ENCODE measurements around the gene LARGE1. TPM values are rescaled to one million over a fixed set of nuclear protein-coding genes. Genes with fewer than 3 reads are reported as not detected.

LARGE1 gene
- total and polyA plus RNA-seq, 2 of the 13 experiments (the other 11 are each of a cell fraction or from before 2014, with no cell fraction given), result 8.4 to 11.0 TPM

DNA sequence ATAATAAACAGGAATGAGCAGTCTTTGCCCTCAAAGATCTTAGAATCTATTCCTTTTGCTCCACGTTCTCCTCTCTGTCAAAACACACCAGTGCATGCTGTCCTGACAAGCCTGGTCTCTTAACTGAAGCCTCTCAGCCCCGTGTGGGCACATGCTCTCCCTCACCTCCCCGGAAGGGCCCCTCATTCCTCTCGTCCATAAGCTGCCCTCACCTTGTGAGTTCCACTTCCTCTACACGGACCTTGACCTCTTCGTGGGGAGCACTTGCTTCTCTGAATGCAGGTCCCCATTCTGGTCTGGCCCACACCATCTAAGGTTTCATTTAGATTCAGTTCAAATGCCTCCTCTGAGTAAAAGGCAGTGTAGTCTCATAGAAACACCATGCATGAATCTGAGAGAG is 449.8 kb downstream of the LARGE1 start (continued):
- TF ChIP-seq, protein P1, sequence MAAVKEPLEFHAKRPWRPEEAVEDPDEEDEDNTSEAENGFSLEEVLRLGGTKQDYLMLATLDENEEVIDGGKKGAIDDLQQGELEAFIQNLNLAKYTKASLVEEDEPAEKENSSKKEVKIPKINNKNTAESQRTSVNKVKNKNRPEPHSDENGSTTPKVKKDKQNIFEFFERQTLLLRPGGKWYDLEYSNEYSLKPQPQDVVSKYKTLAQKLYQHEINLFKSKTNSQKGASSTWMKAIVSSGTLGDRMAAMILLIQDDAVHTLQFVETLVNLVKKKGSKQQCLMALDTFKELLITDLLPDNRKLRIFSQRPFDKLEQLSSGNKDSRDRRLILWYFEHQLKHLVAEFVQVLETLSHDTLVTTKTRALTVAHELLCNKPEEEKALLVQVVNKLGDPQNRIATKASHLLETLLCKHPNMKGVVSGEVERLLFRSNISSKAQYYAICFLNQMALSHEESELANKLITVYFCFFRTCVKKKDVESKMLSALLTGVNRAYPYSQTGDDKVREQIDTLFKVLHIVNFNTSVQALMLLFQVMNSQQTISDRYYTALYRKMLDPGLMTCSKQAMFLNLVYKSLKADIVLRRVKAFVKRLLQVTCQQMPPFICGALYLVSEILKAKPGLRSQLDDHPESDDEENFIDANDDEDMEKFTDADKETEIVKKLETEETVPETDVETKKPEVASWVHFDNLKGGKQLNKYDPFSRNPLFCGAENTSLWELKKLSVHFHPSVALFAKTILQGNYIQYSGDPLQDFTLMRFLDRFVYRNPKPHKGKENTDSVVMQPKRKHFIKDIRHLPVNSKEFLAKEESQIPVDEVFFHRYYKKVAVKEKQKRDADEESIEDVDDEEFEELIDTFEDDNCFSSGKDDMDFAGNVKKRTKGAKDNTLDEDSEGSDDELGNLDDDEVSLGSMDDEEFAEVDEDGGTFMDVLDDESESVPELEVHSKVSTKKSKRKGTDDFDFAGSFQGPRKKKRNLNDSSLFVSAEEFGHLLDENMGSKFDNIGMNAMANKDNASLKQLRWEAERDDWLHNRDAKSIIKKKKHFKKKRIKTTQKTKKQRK (IDR thresholded peaks at IDR 0.05; ENCODE audit: low read length), result no peak
- TF ChIP-seq, protein P2, sequence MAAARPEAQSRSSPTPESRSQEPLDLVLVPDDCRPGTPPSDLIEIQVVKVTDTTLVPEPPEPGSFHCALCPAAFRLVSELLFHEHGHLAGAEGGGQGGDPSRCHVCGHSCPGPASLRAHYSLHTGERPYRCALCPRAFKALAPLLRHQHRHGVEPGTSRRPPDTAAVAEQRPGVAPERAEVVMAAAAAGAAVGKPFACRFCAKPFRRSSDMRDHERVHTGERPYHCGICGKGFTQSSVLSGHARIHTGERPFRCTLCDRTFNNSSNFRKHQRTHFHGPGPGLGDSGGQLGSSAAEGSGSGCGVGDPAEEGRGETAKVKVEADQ (CRISPR knock-in tag; IDR thresholded peaks at IDR 0.05; ENCODE audit: borderline replicate concordance), result no peak
- TF ChIP-seq NR0B2 (CRISPR knock-in tag; IDR thresholded peaks at IDR 0.05) (no peak), FLYWCH1 (CRISPR knock-in tag; IDR thresholded peaks at IDR 0.05) (no peak), KDM3A (CRISPR knock-in tag; IDR thresholded peaks at IDR 0.05; ENCODE audit: low read depth) (no peak), PATZ1 (CRISPR knock-in tag; IDR thresholded peaks at IDR 0.05) (peak; percentile 59; the same call in 1 of the 2 replicates), ZNF337 (CRISPR knock-in tag; IDR thresholded peaks at IDR 0.05; ENCODE audit: borderline replicate concordance, low read depth) (no peak), ZBTB2 (CRISPR knock-in tag; IDR thresholded peaks at IDR 0.05; ENCODE audit: low read depth) (no peak), ZKSCAN1 (IDR thresholded peaks at IDR 0.05; ENCODE audit: low read length) (no peak), ELF4 (CRISPR knock-in tag; IDR thresholded peaks at IDR 0.05; ENCODE audit: borderline replicate concordance) (no peak), MYNN (CRISPR knock-in tag; IDR thresholded peaks at IDR 0.05; ENCODE audit: low read depth) (no peak), ARID3A (IDR thresholded peaks at IDR 0.05; ENCODE audit: low read depth, low read length) (no peak), ZNF350 (CRISPR knock-in tag; IDR thresholded peaks at IDR 0.05; ENCODE audit: borderline replicate concordance, low read depth) (no peak), SMC3 (IDR thresholded peaks at IDR 0.05; ENCODE audit: low read length) (no peak), JUND (CRISPR knock-in tag; IDR thresholded peaks at IDR 0.05) (no peak), FOXM1 (CRISPR knock-in tag; IDR thresholded peaks at IDR 0.05) (no peak)
- TF ChIP-seq, protein P3, sequence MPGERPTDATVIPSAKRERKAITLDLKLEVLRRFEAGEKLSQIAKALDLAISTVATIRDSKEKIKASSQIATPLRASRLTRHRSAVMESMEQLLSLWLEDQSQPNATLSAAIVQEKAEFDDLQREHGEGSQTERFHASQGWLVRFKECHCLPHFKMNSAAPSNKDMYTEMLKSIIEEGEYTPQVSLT (CRISPR knock-in tag; IDR thresholded peaks at IDR 0.05; ENCODE audit: borderline replicate concordance, low read depth), result no peak
- TF ChIP-seq, protein P4, sequence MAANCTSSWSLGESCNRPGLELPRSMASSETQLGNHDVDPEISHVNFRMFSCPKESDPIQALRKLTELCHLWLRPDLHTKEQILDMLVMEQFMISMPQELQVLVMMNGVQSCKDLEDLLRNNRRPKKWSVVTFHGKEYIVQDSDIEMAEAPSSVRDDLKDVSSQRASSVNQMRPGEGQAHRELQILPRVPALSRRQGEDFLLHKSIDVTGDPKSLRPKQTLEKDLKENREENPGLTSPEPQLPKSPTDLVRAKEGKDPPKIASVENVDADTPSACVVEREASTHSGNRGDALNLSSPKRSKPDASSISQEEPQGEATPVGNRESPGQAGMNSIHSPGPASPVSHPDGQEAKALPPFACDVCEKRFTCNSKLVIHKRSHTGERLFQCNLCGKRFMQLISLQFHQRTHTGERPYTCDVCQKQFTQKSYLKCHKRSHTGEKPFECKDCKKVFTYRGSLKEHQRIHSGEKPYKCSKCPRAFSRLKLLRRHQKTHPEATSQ (CRISPR knock-in tag; IDR thresholded peaks at IDR 0.05; ENCODE audit: borderline replicate concordance), result no peak
